Endothelial cell of umbilical vein (primary cell): ENCODE data around the gene RENBP. TPM values are rescaled to one million over a fixed set of nuclear protein-coding genes. Genes with fewer than 3 reads are reported as not detected.

Source experiments
- BruUV-seq: library from RNA; stranded (reverse); fragments of 400-500 nt; replicated peaks from 2 replicates; lab custom pipeline; 2021; lab: Mats Ljungman, UMichigan
- CTCF ChIA-PET: fragments of 300-600, 350-600 bp; sonication (Branson Sonifier 250); formaldehyde crosslinking; loops from one replicate; lab custom pipeline; 2021; ENCODE audit warnings: antibody characterized with exemption, inconsistent platforms; lab: Charles Lee
- POLR2A ChIA-PET: fragments of 300-600, 350-600 bp; sonication (Branson Sonifier 250); formaldehyde crosslinking; loops from one replicate; lab custom pipeline; 2021; ENCODE audit warnings: antibody characterized with exemption, inconsistent platforms; lab: Charles Lee
- DNase-seq: peaks from one replicate; pipeline ENCODE4 v3.0.0-alpha.2; 2011; ENCODE audit warnings: low read depth, low spot score
- FAIRE-seq: peaks from 2 replicates; lab custom pipeline; 2011; peaks lifted over from hg19 to GRCh38; lab: Jason Lieb, UNC
- H2AFZ ChIP-seq: 2 replicates; pipeline ENCODE4 v1.6.0; 2012; ENCODE audit warnings: low read depth, low read length, control low read depth, inconsistent platforms
- H3K27ac ChIP-seq: 2 replicates; pipeline ENCODE4 v1.5.1; 2011; ENCODE audit warnings: low read depth, mild to moderate bottlenecking, control low read depth, low read length, moderate library complexity; ENCODE audit not compliant: insufficient read depth
- H3K27me3 ChIP-seq, 2 experiments: 2 replicates each; pipeline versions ENCODE4 v1.6.0 to v1.6.1; 2011; ENCODE audit warnings: low read length in 2 of 2, mixed read lengths in 1 of 2; ENCODE audit not compliant: control insufficient read depth in 2 of 2, insufficient read depth in 2 of 2
- H3K36me3 ChIP-seq, 2 experiments: 2 replicates in 1 of 2; 3 replicates in 1 of 2; pipeline ENCODE4 v1.5.1; 2011; ENCODE audit warnings: low read length in 2 of 2, mild to moderate bottlenecking in 1 of 2, moderate library complexity in 1 of 2; ENCODE audit not compliant: control insufficient read depth in 2 of 2, insufficient read depth in 2 of 2; ENCODE audit errors: extremely low read depth in 1 of 2
- H3K4me1 ChIP-seq: 3 replicates; pipeline ENCODE4 v1.5.1; 2011; ENCODE audit warnings: mild to moderate bottlenecking, low read length; ENCODE audit not compliant: control insufficient read depth, insufficient read depth; ENCODE audit errors: extremely low read depth
- H3K4me2 ChIP-seq: 2 replicates; pipeline ENCODE4 v1.6.1; 2011; ENCODE audit warnings: low read length, control low read depth, mixed read lengths; ENCODE audit not compliant: insufficient read depth
- H3K4me3 ChIP-seq, 3 experiments: fragments of 200-600 bp in 1 of 3; sonication (generic), shearing (Covaris generic) in 1 of 3; replicated peaks in 1 of 3; 2 replicates each; pipeline ENCODE4 v1.5.1; 2011 to 2016; ENCODE audit warnings: control low read depth in 3 of 3, low read length in 3 of 3, mild to moderate bottlenecking in 2 of 3, inconsistent platforms in 1 of 3, low read depth in 1 of 3, moderate library complexity in 1 of 3; ENCODE audit not compliant: insufficient read depth in 1 of 3
- H3K79me2 ChIP-seq: 2 replicates; pipeline ENCODE4 v1.6.0; 2012; ENCODE audit warnings: low read length, inconsistent platforms; ENCODE audit not compliant: control insufficient read depth, insufficient read depth
- H3K9ac ChIP-seq: replicated peaks from 2 replicates; pipeline ENCODE3; 2011; ENCODE audit warnings: low read length, control low read depth; ENCODE audit not compliant: insufficient read depth; ENCODE audit errors: extremely low read depth
- H3K9me1 ChIP-seq: replicated peaks from 3 replicates; pipeline ENCODE4 v1.6.0; 2011; ENCODE audit warnings: mild to moderate bottlenecking, low read length; ENCODE audit not compliant: control insufficient read depth, insufficient read depth; ENCODE audit errors: extremely low read depth
- H3K9me3 ChIP-seq: replicated peaks from 2 replicates; pipeline ENCODE4 v1.5.1; 2012; ENCODE audit warnings: low read length, inconsistent platforms; ENCODE audit not compliant: control insufficient read depth, insufficient read depth
- H4K20me1 ChIP-seq: replicated peaks from 2 replicates; pipeline ENCODE3; 2011; ENCODE audit warnings: mild to moderate bottlenecking, low read length; ENCODE audit not compliant: control insufficient read depth, insufficient read depth; ENCODE audit errors: extremely low read depth
- EZH2 ChIP-seq: IDR thresholded peaks from 2 replicates; pipeline ENCODE4 v1.6.1; 2012; ENCODE audit warnings: borderline replicate concordance, low read depth, mild to moderate bottlenecking, moderate library complexity, low read length, inconsistent platforms; ENCODE audit not compliant: severe bottlenecking
- FOS ChIP-seq: IDR thresholded peaks from 2 replicates; pipeline ENCODE4 v1.6.1; 2011; ENCODE audit warnings: mild to moderate bottlenecking, low read length, moderate library complexity, borderline replicate concordance; ENCODE audit not compliant: insufficient read depth
- JUN ChIP-seq: IDR thresholded peaks from 2 replicates; pipeline ENCODE4 v1.6.1; 2011; ENCODE audit warnings: borderline replicate concordance, low read depth; ENCODE audit not compliant: insufficient read length, insufficient read depth
- MYC ChIP-seq: IDR thresholded peaks from one replicate; pipeline ENCODE4 v1.6.1; 2011; ENCODE audit warnings: mild to moderate bottlenecking, low read depth, low read length
- POLR2A ChIP-seq: IDR thresholded peaks from 2 replicates; pipeline ENCODE4 v1.6.1; 2012; ENCODE audit warnings: low read depth, mild to moderate bottlenecking, control low read depth, low read length
- dilution Hi-C: fragments of 300-500 bp; cut with MboI; formaldehyde crosslinking; loops from one replicate; pipeline ENCODE4 v1.15.0; 2019; ENCODE audit warnings: low sequenced_read_pairs; ENCODE audit not compliant: extremely low pct_ligation_motif_present
- intact Hi-C: fragments of 100-400 bp; cut with micrococcal nuclease; formaldehyde crosslinking; loops from one replicate; pipeline ENCODE4 v1.10.0; 2022
- polyA plus RNA-seq, 4 experiments: library from polyadenylated mRNA; depleted of rRNA in 3 of 4; stranded (reverse) in 3 of 4; unstranded in 1 of 4; fragments of >200 nt; gene quantifications; 2 replicates each; pipeline versions ENCODE4 v1.2.1 to v1.2.3, GENCODE V29; 2011 to 2012; ENCODE audit warnings: missing spikeins in 1 of 4
- total RNA-seq: library from RNA; stranded (reverse); gene quantifications from 2 replicates; pipeline ENCODE4 v1.2.3, GENCODE V29; 2021
- TF ChIP-seq, protein P1 (sequence below): IDR thresholded peaks from 2 replicates; pipeline ENCODE4 v1.6.1; 2011; ENCODE audit not compliant: insufficient read depth, insufficient read length
- TF ChIP-seq, protein P2 (sequence below), 2 donors: IDR thresholded peaks; 1 replicate in 1 of 2; 2 replicates in 1 of 2; pipeline ENCODE4 v1.5.1; 2011; ENCODE audit warnings: low read length in 2 of 2, mild to moderate bottlenecking in 2 of 2, moderate library complexity in 2 of 2, control low read depth in 1 of 2, inconsistent platforms in 1 of 2, low read depth in 1 of 2; ENCODE audit not compliant: insufficient read depth in 1 of 2; ENCODE audit errors: extremely low read depth in 1 of 2

RENBP gene
- total and polyA plus RNA-seq, 2 donors (not counting 3 experiments of a cell fraction or from before 2014, with no cell fraction given), result 8.0 to 16.0 TPM

- TF ChIP-seq POLR2A, result no peak
- TF ChIP-seq JUN, result no peak
- TF ChIP-seq, protein P1, sequence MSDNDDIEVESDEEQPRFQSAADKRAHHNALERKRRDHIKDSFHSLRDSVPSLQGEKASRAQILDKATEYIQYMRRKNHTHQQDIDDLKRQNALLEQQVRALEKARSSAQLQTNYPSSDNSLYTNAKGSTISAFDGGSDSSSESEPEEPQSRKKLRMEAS, result no peak
- no peak overlapping the region for H3K9ac ChIP-seq
- H3K27me3 ChIP-seq, result no peaks in the 10 kb centered on the region
- no peak overlapping the region for H3K27ac ChIP-seq
- ChIA-PET POLR2A (no interaction called here), CTCF (interaction anchor here (3.4 to 3.5 kb wide), 2 partner anchors 9 to 16 kb away, joined by 29 to 30 read pairs; no protein-coding TSS in a partner anchor)
- BruUV-seq, result no TSS peak
- peaks cover 0 to 14% of the 10 kb centered on the region in 2 experiments for H3K36me3 ChIP-seq
- peaks cover 28% of the 10 kb centered on the region for H3K79me2 ChIP-seq
- no peaks in the 10 kb centered on the region for H4K20me1 ChIP-seq
- peaks cover 11% of the 10 kb centered on the region for H3K4me1 ChIP-seq
- H3K4me2 ChIP-seq, result no peak overlapping the region
- no peak overlapping the region for H2AFZ ChIP-seq
- no peak for DNase-seq
- no peaks in the 10 kb centered on the region for H3K9me1 ChIP-seq
- no peaks in the 10 kb centered on the region for H3K9me3 ChIP-seq
- intact Hi-C loops (no loop called here), dilution Hi-C loops (no loop called here)
- H3K4me3 ChIP-seq, result no peak overlapping the region
- no peak for FAIRE-seq
These were observed 12.1 kb downstream of the RENBP start for GRCh38 chrX:153932220-153932915.

- H4K20me1 ChIP-seq, result no peaks in the 10 kb centered on the region
- no TSS peak for BruUV-seq
- TF ChIP-seq FOS (no peak), MYC (no peak), EZH2 (no peak), JUN (no peak), POLR2A (no peak)
- TF ChIP-seq, protein P2, sequence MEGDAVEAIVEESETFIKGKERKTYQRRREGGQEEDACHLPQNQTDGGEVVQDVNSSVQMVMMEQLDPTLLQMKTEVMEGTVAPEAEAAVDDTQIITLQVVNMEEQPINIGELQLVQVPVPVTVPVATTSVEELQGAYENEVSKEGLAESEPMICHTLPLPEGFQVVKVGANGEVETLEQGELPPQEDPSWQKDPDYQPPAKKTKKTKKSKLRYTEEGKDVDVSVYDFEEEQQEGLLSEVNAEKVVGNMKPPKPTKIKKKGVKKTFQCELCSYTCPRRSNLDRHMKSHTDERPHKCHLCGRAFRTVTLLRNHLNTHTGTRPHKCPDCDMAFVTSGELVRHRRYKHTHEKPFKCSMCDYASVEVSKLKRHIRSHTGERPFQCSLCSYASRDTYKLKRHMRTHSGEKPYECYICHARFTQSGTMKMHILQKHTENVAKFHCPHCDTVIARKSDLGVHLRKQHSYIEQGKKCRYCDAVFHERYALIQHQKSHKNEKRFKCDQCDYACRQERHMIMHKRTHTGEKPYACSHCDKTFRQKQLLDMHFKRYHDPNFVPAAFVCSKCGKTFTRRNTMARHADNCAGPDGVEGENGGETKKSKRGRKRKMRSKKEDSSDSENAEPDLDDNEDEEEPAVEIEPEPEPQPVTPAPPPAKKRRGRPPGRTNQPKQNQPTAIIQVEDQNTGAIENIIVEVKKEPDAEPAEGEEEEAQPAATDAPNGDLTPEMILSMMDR (IDR thresholded peaks at IDR 0.05; ENCODE audit: extremely low read depth in 1 of 2, insufficient read depth in 1 of 2, low read depth in 1 of 2, low read length in 2 of 2), result no peak
- H3K4me3 ChIP-seq, result no peak overlapping the region
- CTCF ChIA-PET, result interaction anchor here (2.2 kb wide), 1 partner anchor 16 kb away, joined by 10 read pairs; no protein-coding TSS in a partner anchor
- no peak overlapping the region for H3K4me2 ChIP-seq
- H3K9me1 ChIP-seq, result no peaks in the 10 kb centered on the region
- peaks cover 28% of the 10 kb centered on the region for H3K79me2 ChIP-seq
- peaks cover 0 to 14% of the 10 kb centered on the region in 2 experiments for H3K36me3 ChIP-seq
- no peaks in the 10 kb centered on the region for H3K9me3 ChIP-seq
- intact Hi-C loops, result no loop called here
- H3K27ac ChIP-seq, result no peak overlapping the region
- FAIRE-seq (no peak), DNase-seq (no peak)
- no peak overlapping the region for H3K9ac ChIP-seq
- H3K4me1 ChIP-seq, result peaks cover 17% of the 10 kb centered on the region
- POLR2A ChIA-PET, result no interaction called here
- dilution Hi-C loops, result no loop called here
- H3K27me3 ChIP-seq, result no peaks in the 10 kb centered on the region
- no peak overlapping the region for H2AFZ ChIP-seq
These were observed 12.7 kb downstream of the RENBP start for GRCh38 chrX:153931748-153932147.
